Left lung (tissue), 10 donors: ENCODE measurements around the gene LY86. TPM values are rescaled to one million over a fixed set of nuclear protein-coding genes. Genes with fewer than 3 reads are reported as not detected.

Source experiments
- ATAC-seq: fragments of 200-7000 bp; cut with Tn5 transposase; one replicate; pipeline ENCODE4 v1.9.1; 2020; ENCODE audit warnings: moderate library complexity
- DNase-seq, 4 donors: peaks; one replicate each; pipeline ENCODE4 v3.0.0-alpha.2; 2013 to 2020
- H3K27ac ChIP-seq, 2 donors: fragments of 200-600 bp; sonication (generic) in 1 of 2; one replicate each; pipeline versions ENCODE4 v1.5.0 to v1.8.0; 2020 to 2021
- H3K27me3 ChIP-seq, 2 donors: fragments of 200-600 bp; sonication (generic) in 1 of 2; one replicate each; pipeline versions ENCODE4 v1.5.0 to v1.8.0; 2020 to 2021
- H3K36me3 ChIP-seq, 2 donors: fragments of 200-600 bp; sonication (generic) in 1 of 2; one replicate each; pipeline versions ENCODE4 v1.5.0 to v1.8.0; 2020 to 2021
- H3K4me1 ChIP-seq, 2 donors: fragments of 200-600 bp; one replicate each; pipeline ENCODE4 v1.8.0; 2021
- H3K4me3 ChIP-seq, 2 donors: fragments of 200-600 bp; sonication (generic) in 1 of 2; one replicate each; pipeline versions ENCODE4 v1.5.0 to v1.8.0; 2020 to 2021; ENCODE audit warnings: mild to moderate bottlenecking in 1 of 2
- H3K9me3 ChIP-seq, 2 donors: fragments of 200-600 bp; sonication (generic) in 1 of 2; one replicate each; pipeline versions ENCODE4 v1.5.0 to v1.8.0; 2020 to 2021
- CTCF ChIP-seq, 2 donors: fragments of 200-600 bp; sonication (generic) in 1 of 2; IDR thresholded peaks; one replicate each; pipeline versions ENCODE4 v1.5.0 to v1.8.0; 2021; ENCODE audit warnings: antibody characterized with exemption in 2 of 2
- intact Hi-C, 2 donors: fragments of 100-400 bp; cut with DNase I; formaldehyde crosslinking; loops; one replicate each; pipeline versions ENCODE4 v1.11.2 to v1.14.2; 2022
- polyA plus RNA-seq, 6 donors: library from polyadenylated mRNA; unstranded; fragments of 120-200 nt; gene quantifications; one replicate each; pipeline ENCODE4 v1.2.1, GENCODE V29; 2013; ENCODE audit not compliant: insufficient read length in 6 of 6
- total RNA-seq, 2 donors: library from RNA; stranded (reverse); fragmentation: NEBNext Ultra II Directional; extraction: Animal tissue kit (Norgen Biotek cat#: 25700); gene quantifications; one replicate each; pipeline ENCODE4 v1.2.1, GENCODE V29; 2021
- donor health status: DM: no; HTN: yes; CAD: no.
- donor health status: DM: no; HTN: no; CAD: no.

LY86 gene
- total and polyA plus RNA-seq, 8 donors = 1.4 to 11.1 (median 2.2) TPM

- Histone ChIP-seq H3K4me1 (peaks cover 0 to 3% of the 10 kb centered on the region in 2 donors), H3K27ac (no peak overlapping the region), H3K36me3 (no peaks in the 10 kb centered on the region), H3K27me3 (no peaks in the 10 kb centered on the region), H3K4me3 (no peak overlapping the region), H3K9me3 (no peaks in the 10 kb centered on the region)
- intact Hi-C loops = no loop called here
- ATAC-seq (no peak), DNase-seq (no peak)
- no peak for TF ChIP-seq CTCF (IDR thresholded peaks at IDR 0.05)
Measured at GRCh38 chr6:6639572-6639971, 51.1 kb downstream of the LY86 start.

GRCh38 chr6:6640926-6641325 is 52.4 kb downstream of the LY86 start:
- Histone ChIP-seq H3K4me3 (no peak overlapping the region), H3K36me3 (no peaks in the 10 kb centered on the region), H3K27me3 (no peaks in the 10 kb centered on the region), H3K9me3 (no peaks in the 10 kb centered on the region), H3K27ac (no peak overlapping the region), H3K4me1 (peaks cover 0 to 3% of the 10 kb centered on the region in 2 donors)
- no peak for DNase-seq
- intact Hi-C loops = no loop called here
- TF ChIP-seq CTCF (IDR thresholded peaks at IDR 0.05) = no peak
- no peak for ATAC-seq

GRCh38 chr6:6643398-6643797 is 54.9 kb downstream of the LY86 start:
- ATAC-seq (no peak), DNase-seq (no peak)
- H3K4me1 ChIP-seq = no peaks in the 10 kb centered on the region
- H3K27ac ChIP-seq = no peak overlapping the region
- no peaks in the 10 kb centered on the region for H3K36me3 ChIP-seq
- no peak overlapping the region for H3K4me3 ChIP-seq
- H3K9me3 ChIP-seq = no peaks in the 10 kb centered on the region
- H3K27me3 ChIP-seq = no peaks in the 10 kb centered on the region
- no peak for TF ChIP-seq CTCF (IDR thresholded peaks at IDR 0.05)
- intact Hi-C loops = no loop called here

- no peak for TF ChIP-seq CTCF (IDR thresholded peaks at IDR 0.05)
- no peaks in the 10 kb centered on the region for H3K9me3 ChIP-seq
- no peak overlapping the region for H3K27ac ChIP-seq
- intact Hi-C loops = no loop called here
- H3K36me3 ChIP-seq = no peaks in the 10 kb centered on the region
- H3K4me3 ChIP-seq = no peak overlapping the region
- no peaks in the 10 kb centered on the region for H3K27me3 ChIP-seq
- ATAC-seq = no peak
- no peak for DNase-seq
- H3K4me1 ChIP-seq = no peaks in the 10 kb centered on the region
Measured at GRCh38 chr6:6645261-6645917, 56.9 kb downstream of the LY86 start.

- DNase-seq = no peak
- Histone ChIP-seq H3K27me3 (no peaks in the 10 kb centered on the region), H3K27ac (no peak overlapping the region), H3K9me3 (no peaks in the 10 kb centered on the region), H3K36me3 (no peaks in the 10 kb centered on the region), H3K4me3 (no peak overlapping the region), H3K4me1 (no peaks in the 10 kb centered on the region)
- intact Hi-C loops = no loop called here
- TF ChIP-seq CTCF (IDR thresholded peaks at IDR 0.05) = no peak
- no peak for ATAC-seq
Measured at GRCh38 chr6:6646384-6646783, 57.9 kb downstream of the LY86 start.
